Measurements from ENCODE around the gene MERTK. TPM values are rescaled to one million over a fixed set of nuclear protein-coding genes. Genes with fewer than 3 reads are reported as not detected.
A peak's percentile ranks its signal among the peaks of the same experiment; 100 is the strongest.

MERTK gene
- total RNA-seq, 2 donors from 2014 or later = 22.2 to 43.6 TPM

- WGBS = under 1% methylated on average over 55 of the region's 70 CpGs
- intact Hi-C loops (cut with DNase I) = loop anchor here (2.0 to 10.0 kb wide), 3 partner anchors 133 to 376 kb away; partner anchors contain the start of genes TMEM87B and ZC3H6
Measured at GRCh38 chr2:111898703-111899514, 502 bp downstream of the MERTK start.

GRCh38 chr2:111900859-111901258 lies 2.5 kb downstream of the MERTK start:
- Histone ChIP-seq H3K4me1 (replicated peaks) (peaks cover 12% of the 10 kb centered on the region), H3K27me3 (replicated peaks; ENCODE audit: insufficient read depth) (no peaks in the 10 kb centered on the region), H3K4me3 (no peak overlapping the region), H3K27ac (peak overlapping the region; percentile 92 to 96), H3K36me3 (no peaks in the 10 kb centered on the region), H3K9me3 (no peaks in the 10 kb centered on the region)
- TF ChIP-seq POLR2A (IDR thresholded peaks at IDR 0.05) (no peak), CTCF (IDR thresholded peaks at IDR 0.05) (peak in 3 of 4 experiments; percentile 29 to 41 (median 39)), POLR2AphosphoS5 (IDR thresholded peaks at IDR 0.05) (peak; percentile 42)
- intact Hi-C loops (cut with DNase I) = loop anchor here (5.0 kb wide), 1 partner anchor 51 kb away; no protein-coding TSS in a partner anchor
- DNase-seq (ENCODE audit: low spot score) = no peak
- WGBS = 12% methylated on average over 3 of the region's 3 CpGs

More at GRCh38 chr2:111898703-111899514, 502 bp downstream of the MERTK start:
- DNase-seq (ENCODE audit: low spot score) = peak; percentile 25
- TF ChIP-seq CTCF (IDR thresholded peaks at IDR 0.05) (peak in 1 of 4 experiments; percentile 9), POLR2AphosphoS5 (IDR thresholded peaks at IDR 0.05) (no peak)
- Histone ChIP-seq H3K4me3 (peak overlapping the region; percentile 86 to 93), H3K27ac (peak overlapping the region; percentile 92 to 96), H3K27me3 (replicated peaks; ENCODE audit: insufficient read depth) (no peaks in the 10 kb centered on the region), H3K4me1 (replicated peaks) (peaks cover 10% of the 10 kb centered on the region), H3K9me3 (no peaks in the 10 kb centered on the region), H3K36me3 (no peaks in the 10 kb centered on the region)

GRCh38 chr2:111903516-111903915 lies 5.1 kb downstream of the MERTK start:
- intact Hi-C loops (cut with DNase I) = loop anchor here (5.0 kb wide), 1 partner anchor 49 kb away; no protein-coding TSS in a partner anchor
- no peak for TF ChIP-seq POLR2AphosphoS5 (IDR thresholded peaks at IDR 0.05)
- no peak for TF ChIP-seq CTCF (IDR thresholded peaks at IDR 0.05)
- TF ChIP-seq POLR2A (IDR thresholded peaks at IDR 0.05) = no peak
- H3K9me3 ChIP-seq = no peaks in the 10 kb centered on the region

GRCh38 chr2:111903930-111904439 lies 5.6 kb downstream of the MERTK start:
- 93% methylated on average over 5 of the region's 5 CpGs for WGBS
- H3K4me3 ChIP-seq = no peak overlapping the region
- TF ChIP-seq POLR2AphosphoS5 (IDR thresholded peaks at IDR 0.05) (no peak), POLR2A (IDR thresholded peaks at IDR 0.05) (no peak), CTCF (IDR thresholded peaks at IDR 0.05) (no peak)
- intact Hi-C loops (cut with DNase I) = loop anchor here (5.0 kb wide), 1 partner anchor 48 kb away; no protein-coding TSS in a partner anchor
- no peak for DNase-seq (ENCODE audit: low spot score)
- no peaks in the 10 kb centered on the region for H3K9me3 ChIP-seq
- H3K27me3 ChIP-seq (replicated peaks; ENCODE audit: insufficient read depth) = no peaks in the 10 kb centered on the region
- H3K36me3 ChIP-seq = no peaks in the 10 kb centered on the region
- peaks cover 26% of the 10 kb centered on the region for H3K4me1 ChIP-seq (replicated peaks)
- peak overlapping the region in 1 of 2 donors; percentile 86 for H3K27ac ChIP-seq

More at GRCh38 chr2:111903516-111903915, 5.1 kb downstream of the MERTK start:
- DNase-seq (ENCODE audit: low spot score) = no peak
- H3K36me3 ChIP-seq = no peaks in the 10 kb centered on the region
- H3K27me3 ChIP-seq (replicated peaks; ENCODE audit: insufficient read depth) = no peaks in the 10 kb centered on the region
- WGBS = 83% methylated on average over 3 of the region's 3 CpGs
- peaks cover 26% of the 10 kb centered on the region for H3K4me1 ChIP-seq (replicated peaks)
- H3K27ac ChIP-seq = peak overlapping the region in 1 of 2 donors; percentile 1
- no peak overlapping the region for H3K4me3 ChIP-seq
